Smooth muscle cell of the brain vasculature (primary cell): Measurements from ENCODE around the gene IGSF8.

Experiments
- DNase-seq: peaks from one replicate; pipeline ENCODE4 v3.0.0-alpha.2; 2012; ENCODE audit warnings: low read depth, low spot score

IGSF8 gene, protein sequence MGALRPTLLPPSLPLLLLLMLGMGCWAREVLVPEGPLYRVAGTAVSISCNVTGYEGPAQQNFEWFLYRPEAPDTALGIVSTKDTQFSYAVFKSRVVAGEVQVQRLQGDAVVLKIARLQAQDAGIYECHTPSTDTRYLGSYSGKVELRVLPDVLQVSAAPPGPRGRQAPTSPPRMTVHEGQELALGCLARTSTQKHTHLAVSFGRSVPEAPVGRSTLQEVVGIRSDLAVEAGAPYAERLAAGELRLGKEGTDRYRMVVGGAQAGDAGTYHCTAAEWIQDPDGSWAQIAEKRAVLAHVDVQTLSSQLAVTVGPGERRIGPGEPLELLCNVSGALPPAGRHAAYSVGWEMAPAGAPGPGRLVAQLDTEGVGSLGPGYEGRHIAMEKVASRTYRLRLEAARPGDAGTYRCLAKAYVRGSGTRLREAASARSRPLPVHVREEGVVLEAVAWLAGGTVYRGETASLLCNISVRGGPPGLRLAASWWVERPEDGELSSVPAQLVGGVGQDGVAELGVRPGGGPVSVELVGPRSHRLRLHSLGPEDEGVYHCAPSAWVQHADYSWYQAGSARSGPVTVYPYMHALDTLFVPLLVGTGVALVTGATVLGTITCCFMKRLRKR

DNA sequence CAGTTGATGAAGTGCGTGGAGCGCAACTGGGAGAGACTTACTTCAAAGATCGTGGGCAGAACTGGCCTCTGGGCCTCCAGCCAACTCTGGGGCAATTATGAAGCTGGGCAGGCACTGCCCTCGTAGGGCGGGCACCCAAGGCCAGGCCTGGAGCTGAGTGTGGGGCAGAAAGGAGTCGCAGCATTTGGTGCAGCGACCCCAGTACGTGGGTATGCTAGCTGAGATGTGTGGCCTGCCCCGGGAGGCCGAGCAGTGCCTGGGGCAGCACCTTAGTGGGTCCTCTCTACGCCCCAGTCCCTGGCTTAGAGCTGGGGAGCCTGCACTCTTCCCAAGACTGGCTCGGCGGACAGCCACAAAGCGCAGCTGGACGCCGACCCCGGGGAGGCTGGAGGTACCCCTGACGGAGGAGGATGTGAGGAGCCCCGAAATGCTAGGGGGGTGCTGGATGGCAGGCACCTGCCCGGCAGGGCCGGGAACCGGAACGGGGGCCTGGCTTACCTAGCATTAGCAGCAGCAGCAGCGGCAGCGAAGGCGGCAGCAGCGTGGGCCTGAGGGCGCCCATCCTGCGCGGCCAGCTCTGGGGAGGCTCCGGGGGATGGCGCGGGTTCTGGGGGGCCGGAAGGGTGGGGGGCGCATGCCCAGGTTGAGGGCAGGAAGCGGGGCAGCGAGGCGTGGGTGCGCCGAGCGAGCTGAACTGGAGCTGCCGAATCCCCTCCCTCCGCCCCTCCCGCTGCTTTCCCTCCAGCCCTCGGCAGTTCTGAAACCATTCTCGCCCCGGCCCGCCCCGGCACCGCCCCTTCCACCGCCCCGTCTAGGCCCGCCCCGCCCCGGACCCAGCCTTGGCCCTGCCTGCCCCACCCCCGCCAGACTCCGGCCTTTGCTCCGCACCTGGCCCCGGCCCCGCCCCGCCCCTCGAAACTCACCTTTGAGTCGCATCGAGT is at the start of gene IGSF8:
TSS of gene IGSF8 (minus strand) at position 709 of the 941 bp plus-strand sequence. CDS start at position 562, 147 bp downstream.
- DNase-seq = no peak

DNA sequence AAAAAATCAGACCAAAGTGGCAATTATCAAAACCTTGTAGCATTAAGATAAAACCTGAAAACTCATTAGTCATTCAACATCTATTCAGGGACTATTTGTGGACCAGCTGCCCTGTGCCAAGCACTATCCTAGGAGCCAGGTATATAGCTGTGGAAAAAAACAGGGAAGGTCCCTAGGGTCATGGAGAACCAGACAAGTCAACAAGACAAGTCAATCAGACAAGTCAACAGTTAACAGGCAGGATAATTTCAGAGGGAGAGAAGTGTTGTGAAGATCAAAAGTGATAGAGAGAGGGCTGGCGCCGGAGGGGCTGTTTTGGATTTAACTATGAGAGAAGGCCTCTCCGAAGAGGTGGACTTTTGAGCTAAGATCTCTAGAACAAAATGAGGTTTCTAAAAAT is 49.7 kb upstream of the IGSF8 start:
- DNase-seq = no peak

DNA sequence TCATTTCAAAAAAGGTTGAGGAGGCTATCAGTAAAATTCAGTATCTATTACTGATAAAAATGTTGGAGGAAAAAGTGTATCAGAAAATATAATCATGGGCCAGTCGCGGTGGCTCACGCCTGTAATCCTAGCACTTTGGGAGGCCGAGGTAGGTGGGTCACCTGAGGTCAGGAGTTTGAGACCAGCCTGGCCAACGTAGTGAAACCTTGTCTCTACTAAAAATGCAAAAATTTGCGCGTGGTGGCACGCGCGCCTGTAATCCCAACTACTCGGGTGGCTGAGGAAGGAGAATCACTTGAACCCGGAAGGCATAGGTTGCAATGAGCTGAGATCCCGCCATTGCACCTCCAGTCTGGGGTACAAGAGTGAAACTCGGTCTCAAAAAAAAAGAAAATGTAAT is 47.7 kb upstream of the IGSF8 start:
- no peak for DNase-seq

DNA sequence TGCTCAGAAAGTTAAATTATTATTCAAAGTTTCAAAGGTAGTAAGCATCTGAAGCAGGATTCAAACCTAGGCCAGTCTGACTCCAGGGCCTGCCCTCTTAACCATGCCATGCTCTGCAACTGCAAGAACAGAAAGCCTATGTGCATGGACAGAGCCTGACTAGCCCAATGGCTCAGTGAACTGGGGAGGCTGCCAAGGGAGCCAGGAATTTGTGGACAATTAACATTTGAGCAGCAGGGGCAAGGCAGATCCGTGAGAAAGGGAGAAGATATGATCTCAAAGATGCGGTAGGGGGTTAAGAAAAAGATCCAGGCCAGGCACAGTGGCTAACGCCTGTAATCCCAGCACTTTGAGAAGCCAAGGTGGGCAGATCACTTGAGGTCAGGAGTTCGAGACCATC is 46.5 kb upstream of the IGSF8 start:
- DNase-seq = no peak

DNA sequence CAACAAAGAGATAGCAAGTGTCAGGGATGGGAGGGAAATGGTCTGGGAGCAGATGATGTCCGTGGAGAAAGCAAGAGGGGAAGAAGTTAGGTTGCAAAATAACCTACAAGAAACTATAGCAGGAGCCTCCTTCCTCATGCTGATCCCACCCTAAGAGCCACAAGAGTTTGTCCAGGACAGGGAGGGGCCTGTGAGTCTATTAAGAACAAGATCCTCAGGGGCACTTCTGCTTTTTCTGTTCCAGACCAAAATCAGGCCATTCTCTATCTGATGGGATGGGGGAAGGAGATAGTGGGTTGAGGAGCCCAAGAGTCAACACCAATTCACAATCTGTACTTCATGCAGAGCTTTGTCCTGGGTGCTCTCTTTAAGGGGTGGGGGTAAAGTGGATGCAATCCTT is 45.3 kb upstream of the IGSF8 start:
- DNase-seq = no peak

DNA sequence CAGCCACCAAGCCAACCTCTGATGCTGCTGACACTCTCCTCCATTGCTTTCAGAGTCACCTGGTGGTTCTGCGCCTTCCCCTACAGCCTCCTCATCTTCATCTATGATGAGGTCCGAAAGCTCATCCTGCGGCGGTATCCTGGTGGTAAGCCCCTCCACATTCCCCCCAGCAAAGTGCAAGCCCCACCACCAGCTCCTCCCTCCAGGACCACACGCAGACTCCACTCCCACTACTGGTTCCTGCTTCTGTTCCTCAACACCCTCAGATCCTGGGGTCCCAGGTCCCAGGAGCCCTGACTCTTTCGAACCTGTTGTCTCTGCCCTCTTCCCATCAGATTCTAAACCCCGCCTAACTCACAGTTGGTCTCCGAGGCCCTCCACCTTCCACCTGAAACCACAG is 41.4 kb upstream of the IGSF8 start:
- no peak for DNase-seq

DNA sequence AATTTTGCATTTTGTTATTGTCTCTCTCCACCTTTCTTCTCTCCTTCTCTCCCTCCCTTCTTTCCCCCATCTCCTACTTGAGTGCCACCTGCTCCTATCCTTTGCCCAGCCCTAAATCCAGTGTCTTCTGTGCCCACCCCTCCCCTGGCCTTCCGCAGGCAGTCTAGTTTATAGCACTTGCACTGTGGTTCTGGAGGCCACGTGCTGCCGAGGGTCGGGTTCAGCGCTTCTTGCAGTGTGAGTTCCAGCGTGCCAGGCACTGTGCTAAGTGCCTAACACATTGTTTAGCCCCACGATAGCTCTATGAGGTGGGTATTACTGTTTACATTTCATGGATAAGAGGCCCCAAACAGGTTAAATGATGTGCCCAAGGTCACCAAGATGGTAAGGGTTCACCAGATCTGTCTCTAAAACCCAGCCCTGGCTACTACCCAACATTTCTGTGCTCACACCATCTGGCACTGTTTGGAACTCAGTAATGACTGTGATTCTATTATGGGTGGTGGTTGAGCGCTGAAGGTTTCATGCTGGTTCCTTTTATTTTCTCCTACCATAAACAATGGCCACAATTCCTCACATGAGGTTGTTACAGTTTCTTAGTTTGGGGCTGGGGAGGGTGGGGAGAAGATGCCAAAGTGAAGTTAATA is 38.9 kb upstream of the IGSF8 start:
- DNase-seq = no peak

DNA sequence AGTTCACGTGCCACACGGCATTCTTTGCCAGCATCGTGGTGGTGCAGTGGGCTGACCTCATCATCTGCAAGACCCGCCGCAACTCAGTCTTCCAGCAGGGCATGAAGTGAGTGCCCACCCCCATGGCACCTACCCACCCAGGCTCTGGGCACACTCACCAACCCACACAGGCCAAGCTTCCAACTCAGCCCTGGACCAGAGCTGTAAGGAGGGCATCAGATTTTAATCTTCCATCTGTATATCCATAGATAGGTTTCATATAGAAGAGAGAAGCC is 38.4 kb upstream of the IGSF8 start:
- DNase-seq = no peak

DNA sequence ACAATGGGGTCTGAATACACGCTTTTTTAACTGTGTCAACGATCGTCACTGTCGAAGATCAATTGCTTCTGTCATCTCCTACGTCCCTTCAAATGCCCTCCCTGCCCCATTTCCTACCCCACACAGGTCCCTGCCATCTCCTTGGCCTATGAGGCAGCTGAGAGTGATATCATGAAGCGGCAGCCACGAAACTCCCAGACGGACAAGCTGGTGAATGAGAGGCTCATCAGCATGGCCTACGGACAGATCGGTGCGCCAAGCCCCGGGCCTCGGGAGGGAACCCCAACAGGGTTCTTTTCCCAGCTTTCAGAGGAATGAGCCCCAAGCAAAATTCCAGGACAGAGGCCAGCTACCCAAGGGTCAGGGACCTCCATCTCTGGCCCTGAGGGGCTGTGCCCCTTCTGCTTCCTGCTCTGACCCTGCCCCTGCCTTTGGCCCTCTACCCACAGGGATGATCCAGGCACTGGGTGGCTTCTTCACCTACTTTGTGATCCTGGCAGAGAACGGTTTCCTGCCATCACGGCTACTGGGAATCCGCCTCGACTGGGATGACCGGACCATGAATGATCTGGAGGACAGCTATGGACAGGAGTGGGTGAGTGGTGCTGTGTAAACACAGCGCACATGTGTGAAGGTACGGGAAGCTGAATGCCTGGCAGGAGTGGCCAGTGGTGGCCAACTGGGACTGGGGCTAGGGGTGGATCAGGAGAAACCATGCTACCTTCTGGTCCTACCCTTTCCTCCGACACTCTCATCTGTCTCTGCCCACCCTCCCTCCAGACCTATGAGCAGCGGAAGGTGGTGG is 37.9 kb upstream of the IGSF8 start:
- DNase-seq = no peak

DNA sequence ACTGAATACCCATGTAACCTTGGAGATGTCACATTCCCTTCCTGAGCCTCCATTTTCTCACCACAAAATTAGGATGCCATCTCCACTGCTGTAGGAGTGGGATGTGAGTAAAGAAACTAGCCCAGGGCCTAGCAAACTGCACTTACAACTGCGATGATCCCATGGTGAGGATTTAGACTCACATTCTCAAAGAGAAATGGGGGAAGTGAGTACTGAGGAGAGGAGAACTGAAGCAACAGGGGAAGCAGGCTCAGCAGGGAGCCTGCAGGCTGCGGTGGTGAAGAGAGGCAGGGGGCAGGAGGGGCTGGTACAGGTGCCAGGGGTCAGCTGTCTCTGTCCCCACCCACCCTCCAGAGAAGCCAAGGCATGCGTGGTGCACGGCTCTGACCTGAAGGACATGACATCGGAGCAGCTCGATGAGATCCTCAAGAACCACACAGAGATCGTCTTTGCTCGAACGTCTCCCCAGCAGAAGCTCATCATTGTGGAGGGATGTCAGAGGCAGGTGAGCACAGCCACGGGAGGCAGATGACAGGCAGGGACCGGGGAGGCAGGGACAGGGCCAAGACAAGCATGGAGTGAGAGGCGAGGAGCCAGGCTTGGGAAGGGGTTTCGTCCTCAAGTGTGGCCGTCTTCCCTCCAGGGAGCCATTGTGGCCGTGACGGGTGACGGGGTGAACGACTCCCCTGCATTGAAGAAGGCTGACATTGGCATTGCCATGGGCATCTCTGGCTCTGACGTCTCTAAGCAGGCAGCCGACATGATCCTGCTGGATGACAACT is 36.6 kb upstream of the IGSF8 start:
- no peak for DNase-seq

DNA sequence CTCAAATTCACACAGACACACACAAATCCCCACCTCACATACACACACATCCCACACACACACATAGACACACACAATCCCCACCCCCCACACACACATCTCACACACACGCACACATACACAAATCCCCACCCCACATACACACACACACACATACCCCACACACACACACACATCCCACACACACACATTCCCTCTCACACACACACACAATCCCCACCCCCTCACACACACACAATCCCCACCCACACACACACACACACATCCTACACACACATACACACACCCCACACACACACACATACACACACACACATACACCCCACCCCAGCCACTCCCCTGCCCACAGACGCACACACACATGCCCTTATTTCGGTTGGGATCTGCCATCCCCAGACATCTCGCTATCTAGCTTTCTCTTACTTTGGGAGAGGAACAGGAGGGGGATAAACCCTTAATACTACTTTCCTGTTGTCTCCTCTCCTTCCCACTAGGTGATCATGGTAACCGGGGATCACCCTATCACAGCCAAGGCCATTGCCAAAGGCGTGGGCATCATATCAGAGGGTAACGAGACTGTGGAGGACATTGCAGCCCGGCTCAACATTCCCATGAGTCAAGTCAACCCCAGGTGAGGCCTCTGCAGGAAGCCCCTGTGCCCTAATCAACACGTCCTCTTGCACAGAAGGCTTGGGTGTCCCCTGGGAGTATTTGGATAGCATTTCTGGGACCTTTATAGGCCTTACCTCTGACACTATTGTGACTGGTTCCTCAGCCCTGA is 35.8 kb upstream of the IGSF8 start:
- no peak for DNase-seq

DNA sequence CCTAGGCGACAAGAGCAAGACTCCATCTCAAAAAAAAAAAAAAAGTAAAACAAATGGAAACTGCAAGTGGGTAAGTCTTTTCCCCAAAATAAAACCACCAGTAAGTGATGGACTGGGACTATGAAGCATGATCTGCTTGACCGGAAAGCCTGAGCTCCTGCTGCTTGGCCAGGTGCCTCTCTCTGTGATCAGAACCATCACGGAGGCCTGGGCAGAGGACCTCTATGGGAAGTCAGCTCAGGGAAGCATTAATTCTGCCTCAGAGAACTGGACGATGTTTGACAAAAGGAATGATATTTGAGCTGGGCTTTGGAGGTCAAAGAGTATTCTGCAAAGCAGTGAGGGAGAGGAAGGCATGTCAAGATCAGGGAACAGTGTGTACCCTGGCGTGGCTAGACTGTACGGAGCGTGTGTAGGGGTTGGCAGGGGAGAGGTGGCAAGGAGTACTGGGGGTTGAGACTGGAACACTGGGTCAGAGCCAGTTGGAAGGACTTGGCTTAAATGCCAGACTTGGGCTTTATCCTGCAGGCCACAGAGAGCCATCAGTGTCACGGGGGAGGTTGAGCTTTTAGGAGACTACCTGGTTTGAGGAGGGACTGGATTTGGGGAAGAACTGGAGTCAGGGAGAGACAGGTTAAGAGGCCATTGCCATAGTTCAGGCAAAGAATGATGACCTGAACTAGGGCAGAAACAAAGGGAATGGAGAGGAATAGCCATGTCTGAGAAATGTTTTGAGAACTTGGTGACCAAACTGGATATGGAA is 33.6 kb upstream of the IGSF8 start:
- no peak for DNase-seq

DNA sequence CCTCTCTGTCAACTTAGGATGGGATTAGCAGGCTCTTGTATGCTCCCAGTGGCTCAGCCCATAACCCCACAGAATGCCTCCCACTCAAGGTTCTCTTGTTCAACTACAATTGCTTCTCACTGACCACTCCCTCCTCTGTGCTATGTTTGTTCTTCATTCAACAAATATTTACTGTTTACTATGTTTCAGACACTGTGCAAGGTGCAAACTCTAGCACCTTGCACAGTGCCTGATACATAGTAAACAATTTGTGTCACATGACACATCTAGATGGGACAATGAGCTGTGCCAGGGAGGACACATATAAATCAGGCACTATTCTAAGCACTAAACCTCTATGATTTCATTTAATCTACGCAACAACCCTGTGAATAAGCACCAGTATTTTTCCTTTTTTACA is 32.5 kb upstream of the IGSF8 start:
- DNase-seq = no peak

DNA sequence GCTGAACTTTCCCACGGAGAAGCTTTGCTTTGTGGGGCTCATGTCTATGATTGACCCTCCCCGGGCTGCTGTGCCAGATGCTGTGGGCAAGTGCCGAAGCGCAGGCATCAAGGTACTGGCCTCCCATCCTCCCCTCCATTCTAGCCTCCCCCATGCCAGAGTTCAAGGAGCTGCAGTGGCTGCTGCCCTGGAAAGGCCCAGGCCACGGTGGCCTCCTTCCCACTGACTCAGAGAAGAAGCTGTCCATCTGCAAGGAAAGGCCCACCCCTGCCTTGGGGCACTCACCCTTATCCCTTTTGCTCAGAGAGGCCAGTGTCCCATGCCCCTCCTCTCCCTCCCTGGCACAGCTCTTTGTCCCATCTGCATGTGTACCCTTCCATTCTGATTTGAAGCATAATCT is 32.1 kb upstream of the IGSF8 start:
- no peak for DNase-seq

DNA sequence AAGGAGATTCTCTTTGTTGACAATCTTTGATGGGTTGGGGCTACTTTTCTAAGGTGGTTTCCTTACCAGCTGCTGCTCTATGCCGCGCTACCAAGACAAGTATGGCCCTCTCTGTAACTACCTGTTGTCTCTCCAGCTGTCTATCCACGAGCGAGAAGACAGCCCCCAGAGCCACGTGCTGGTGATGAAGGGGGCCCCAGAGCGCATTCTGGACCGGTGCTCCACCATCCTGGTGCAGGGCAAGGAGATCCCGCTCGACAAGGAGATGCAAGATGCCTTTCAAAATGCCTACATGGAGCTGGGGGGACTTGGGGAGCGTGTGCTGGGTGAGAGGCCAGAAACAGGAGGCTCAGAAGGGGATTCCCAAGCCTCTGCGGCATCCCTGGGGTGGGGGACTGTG is 31.5 kb upstream of the IGSF8 start:
- no peak for DNase-seq

DNA sequence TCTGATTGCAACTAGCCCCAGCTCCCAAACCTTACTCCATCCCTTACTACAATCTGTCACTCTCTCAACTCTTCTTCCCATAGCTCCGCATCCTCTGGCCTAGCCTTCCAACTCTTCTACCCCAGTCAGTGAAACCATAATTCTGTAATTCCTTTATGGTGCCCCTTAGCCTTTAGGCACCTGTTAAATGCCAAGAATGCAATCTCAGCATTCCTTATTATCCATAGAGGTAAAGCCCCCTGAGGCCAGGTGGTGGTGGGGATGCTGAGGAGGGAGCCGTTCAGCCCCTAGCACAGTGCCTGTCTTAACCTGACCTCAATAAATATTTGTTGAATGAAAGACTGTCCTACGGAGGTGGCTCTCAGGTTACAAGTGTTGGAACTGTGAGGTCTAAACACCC is 31.1 kb upstream of the IGSF8 start:
- DNase-seq = no peak

DNA sequence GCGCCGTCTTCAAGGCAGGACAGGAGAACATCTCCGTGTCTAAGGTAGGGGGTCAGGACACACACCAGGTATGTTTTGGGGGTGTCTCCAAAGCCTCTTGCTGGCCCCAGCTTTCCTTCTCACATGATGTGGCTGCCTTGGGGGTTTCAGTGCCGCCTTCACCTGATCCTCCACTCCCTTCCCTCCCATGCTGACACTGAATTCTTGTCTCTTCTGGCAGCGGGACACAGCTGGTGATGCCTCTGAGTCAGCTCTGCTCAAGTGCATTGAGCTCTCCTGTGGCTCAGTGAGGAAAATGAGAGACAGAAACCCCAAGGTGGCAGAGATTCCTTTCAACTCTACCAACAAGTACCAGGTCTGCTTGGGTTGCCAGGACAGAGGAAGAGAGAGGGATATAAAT is 30.6 kb upstream of the IGSF8 start:
- DNase-seq = no peak

DNA sequence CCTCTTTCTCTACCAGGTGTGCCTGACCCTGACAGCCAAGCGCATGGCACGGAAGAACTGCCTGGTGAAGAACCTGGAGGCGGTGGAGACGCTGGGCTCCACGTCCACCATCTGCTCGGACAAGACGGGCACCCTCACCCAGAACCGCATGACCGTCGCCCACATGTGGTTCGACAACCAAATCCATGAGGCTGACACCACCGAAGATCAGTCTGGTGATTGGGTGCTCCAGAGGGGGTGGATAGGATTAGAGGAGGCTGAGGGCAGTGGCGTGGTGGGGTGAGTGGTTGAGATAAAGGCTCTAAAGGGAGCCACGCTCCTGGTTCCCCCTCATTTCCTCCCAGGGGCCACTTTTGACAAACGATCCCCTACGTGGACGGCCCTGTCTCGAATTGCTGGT is 30.2 kb upstream of the IGSF8 start:
- DNase-seq = no peak
